H1 (cell line): ENCODE measurements around the gene RNASE7. TPM values are rescaled to one million over a fixed set of nuclear protein-coding genes. Genes with fewer than 3 reads are reported as not detected.

Experiments used
- CTCF ChIA-PET: fragments of 300-600 bp; sonication (Branson Sonifier 250); formaldehyde crosslinking; loops from one replicate; lab custom pipeline; 2021; ENCODE audit not compliant: partially characterized antibody; lab: Charles Lee
- POLR2A ChIA-PET: fragments of 300-600 bp; sonication (Branson Sonifier 250); formaldehyde crosslinking; loops from one replicate; lab custom pipeline; 2021; ENCODE audit warnings: inconsistent platforms; ENCODE audit not compliant: partially characterized antibody; lab: Charles Lee
- DNase-seq, 2 experiments: peaks; one replicate each; pipeline versions ENCODE4 v3.0.0 to v3.0.0-alpha.2; 2010 to 2022; ENCODE audit warnings: low spot score in 2 of 2, low read depth in 1 of 2, mixed read lengths in 1 of 2
- FAIRE-seq: peaks from 2 replicates; lab custom pipeline; 2011; peaks lifted over from hg19 to GRCh38; lab: Jason Lieb, UNC
- H2AFZ ChIP-seq: 2 replicates; pipeline ENCODE4 v1.8.1; 2012; ENCODE audit warnings: low read length, inconsistent platforms
- H2AK5ac ChIP-seq: 2 replicates; pipeline ENCODE4 v1.6.1; 2013; ENCODE audit warnings: low read depth, low read length
- H2BK120ac ChIP-seq: replicated peaks from 2 replicates; pipeline ENCODE3; 2013; ENCODE audit warnings: low read depth, low read length, inconsistent platforms
- H2BK12ac ChIP-seq: 2 replicates; pipeline ENCODE4 v1.6.1; 2013; ENCODE audit warnings: low read depth, low read length
- H2BK15ac ChIP-seq: 2 replicates; pipeline ENCODE4 v1.6.1; 2013; ENCODE audit warnings: low read length
- H2BK20ac ChIP-seq: 2 replicates; pipeline ENCODE4 v1.6.1; 2013; ENCODE audit warnings: low read length
- H2BK5ac ChIP-seq: 2 replicates; pipeline ENCODE4 v1.6.1; 2013; ENCODE audit warnings: low read depth, low read length
- H3K14ac ChIP-seq: 2 replicates; pipeline ENCODE4 v1.6.1; 2013; ENCODE audit warnings: inconsistent platforms; ENCODE audit not compliant: insufficient read length
- H3K18ac ChIP-seq: 2 replicates; pipeline ENCODE4 v1.6.1; 2013; ENCODE audit warnings: low read length; ENCODE audit errors: extremely low read depth
- H3K23ac ChIP-seq: 2 replicates; pipeline ENCODE4 v1.6.1; 2013; ENCODE audit warnings: inconsistent platforms; ENCODE audit not compliant: insufficient read length
- H3K23me2 ChIP-seq: 2 replicates; pipeline ENCODE4 v1.6.1; 2013; ENCODE audit warnings: low read depth, low read length
- H3K27ac ChIP-seq: 2 replicates; pipeline ENCODE4 v1.6.1; 2011; ENCODE audit warnings: low read depth, low read length, inconsistent platforms
- H3K27me3 ChIP-seq, 4 experiments: replicated peaks in 1 of 4; 1 replicate in 1 of 4; 2 replicates in 3 of 4; pipeline versions ENCODE4 v1.6.1 to v1.8.1; 2011 to 2013; ENCODE audit warnings: low read length in 3 of 4, mild to moderate bottlenecking in 3 of 4, inconsistent platforms in 2 of 4, mixed read lengths in 2 of 4, moderate library complexity in 1 of 4; ENCODE audit not compliant: control insufficient read depth in 3 of 4, insufficient read depth in 3 of 4; ENCODE audit errors: extremely low read depth in 1 of 4
- H3K36me3 ChIP-seq, 4 experiments: 2 replicates each; pipeline versions ENCODE4 v1.6.1 to v1.8.1; 2011 to 2013; ENCODE audit warnings: mild to moderate bottlenecking in 4 of 4, low read length in 3 of 4, moderate library complexity in 2 of 4, control low read depth in 1 of 4, inconsistent platforms in 1 of 4; ENCODE audit not compliant: insufficient read depth in 4 of 4, control insufficient read depth in 2 of 4
- H3K4ac ChIP-seq: replicated peaks from 2 replicates; pipeline ENCODE3; 2013; ENCODE audit warnings: low read length, low read depth, mixed read lengths, inconsistent platforms; ENCODE audit not compliant: insufficient read length
- H3K4me1 ChIP-seq, 4 experiments: replicated peaks in 1 of 4; 1 replicate in 1 of 4; 2 replicates in 3 of 4; pipeline versions ENCODE4 v1.6.1 to v1.8.1; 2011 to 2013; ENCODE audit warnings: low read length in 3 of 4, inconsistent platforms in 2 of 4, mixed read lengths in 1 of 4; ENCODE audit not compliant: insufficient read depth in 4 of 4, control insufficient read depth in 3 of 4
- H3K4me2 ChIP-seq, 2 experiments: 2 replicates each; pipeline versions ENCODE4 v1.6.1 to v1.8.1; 2011 to 2013; ENCODE audit warnings: low read depth in 2 of 2, low read length in 2 of 2, control low read depth in 1 of 2, inconsistent platforms in 1 of 2, mild to moderate bottlenecking in 1 of 2; ENCODE audit not compliant: insufficient read depth in 1 of 2
- H3K4me3 ChIP-seq, 4 experiments: fragments of 200-600, 300-600 bp in 1 of 4; sonication (generic), shearing (Covaris generic), sonication (Bioruptor Twin) in 1 of 4; 2 replicates each; pipeline versions ENCODE4 v1.5.1 to v1.8.1; 2011 to 2016; ENCODE audit warnings: low read length in 4 of 4, low read depth in 3 of 4, control low read depth in 2 of 4, inconsistent platforms in 2 of 4, mild to moderate bottlenecking in 2 of 4, mixed read lengths in 1 of 4, moderate library complexity in 1 of 4; ENCODE audit not compliant: insufficient read depth in 2 of 4; ENCODE audit errors: extremely low read depth in 1 of 4
- H3K56ac ChIP-seq: replicated peaks from 2 replicates; pipeline ENCODE3; 2013; ENCODE audit warnings: low read depth, mild to moderate bottlenecking, mixed read lengths, low read length, inconsistent platforms; ENCODE audit not compliant: insufficient read length
- H3K79me1 ChIP-seq: 2 replicates; pipeline ENCODE4 v1.6.1; 2013; ENCODE audit warnings: low read depth, low read length, control low read depth
- H3K79me2 ChIP-seq, 2 experiments: 2 replicates each; pipeline versions ENCODE4 v1.6.1 to v1.8.1; 2012 to 2013; ENCODE audit warnings: low read length in 2 of 2, mild to moderate bottlenecking in 2 of 2, inconsistent platforms in 1 of 2; ENCODE audit not compliant: insufficient read depth in 2 of 2, control insufficient read depth in 1 of 2
- H3K9ac ChIP-seq, 4 experiments: replicated peaks in 1 of 4; 1 replicate in 1 of 4; 2 replicates in 3 of 4; pipeline versions ENCODE4 v1.6.1 to v1.8.1; 2011 to 2013; ENCODE audit warnings: low read depth in 3 of 4, low read length in 3 of 4, control low read depth in 2 of 4, mild to moderate bottlenecking in 2 of 4, moderate library complexity in 2 of 4, inconsistent platforms in 1 of 4; ENCODE audit errors: extremely low read depth in 1 of 4
- H3K9me3 ChIP-seq, 2 experiments: 2 replicates each; pipeline versions ENCODE4 v1.6.1 to v1.8.1; 2012 to 2013; ENCODE audit warnings: mild to moderate bottlenecking in 2 of 2, moderate library complexity in 2 of 2, control low read depth in 1 of 2, inconsistent platforms in 1 of 2, low read depth in 1 of 2, low read length in 1 of 2, mixed read lengths in 1 of 2; ENCODE audit not compliant: insufficient read depth in 2 of 2
- H4K20me1 ChIP-seq, 2 experiments: replicated peaks in 1 of 2; 2 replicates each; pipeline versions ENCODE3 to v1.8.1; 2011 to 2013; ENCODE audit warnings: inconsistent platforms in 2 of 2, low read length in 2 of 2, mild to moderate bottlenecking in 1 of 2; ENCODE audit not compliant: insufficient read depth in 2 of 2, control insufficient read depth in 1 of 2
- H4K5ac ChIP-seq: 2 replicates; pipeline ENCODE4 v1.6.1; 2013; ENCODE audit warnings: low read length, low read depth, mixed read lengths, inconsistent platforms; ENCODE audit not compliant: insufficient read length
- H4K8ac ChIP-seq: 2 replicates; pipeline ENCODE4 v1.8.0; 2013; ENCODE audit warnings: mild to moderate bottlenecking, moderate library complexity, low read length, inconsistent platforms; ENCODE audit not compliant: insufficient read depth; ENCODE audit errors: extremely low read depth
- H4K91ac ChIP-seq: replicated peaks from 2 replicates; pipeline ENCODE3; 2013; ENCODE audit warnings: low read length, mixed read lengths, inconsistent platforms; ENCODE audit not compliant: insufficient read length
- EGR1 ChIP-seq: IDR thresholded peaks from 2 replicates; pipeline ENCODE4 v1.6.1; 2011; ENCODE audit warnings: low read depth, low read length, borderline replicate concordance
- HDAC2 ChIP-seq, 2 experiments: fragments of 300-600 bp in 1 of 2; sonication (generic) in 1 of 2; IDR thresholded peaks; 2 replicates each; pipeline ENCODE4 v1.6.1; 2011 to 2012; ENCODE audit warnings: low read depth in 2 of 2, low read length in 2 of 2, mild to moderate bottlenecking in 2 of 2, moderate library complexity in 2 of 2, borderline replicate concordance in 1 of 2, inconsistent platforms in 1 of 2
- TCF12 ChIP-seq: IDR thresholded peaks from 2 replicates; pipeline ENCODE4 v1.6.1; 2011; ENCODE audit warnings: low read depth, mild to moderate bottlenecking, low read length
- YY1 ChIP-seq: IDR thresholded peaks from 2 replicates; pipeline ENCODE4 v1.6.1; 2011; ENCODE audit warnings: low read depth, mild to moderate bottlenecking, low read length
- WGBS, 2 experiments: shearing (Covaris generic) in 1 of 2; methylation state at CpG; one replicate each; pipeline versions ENCODE4 v1.1.6 to v1.1.7; 2013 to 2015; ENCODE audit warnings: low lambda C conversion rate in 2 of 2, mixed read lengths in 2 of 2, inconsistent platforms in 1 of 2, low coverage in 1 of 2, missing lambda C conversion rate in 1 of 2; ENCODE audit not compliant: insufficient replicate concordance in 2 of 2, insufficient coverage in 1 of 2, insufficient read length in 1 of 2; ENCODE audit errors: extremely low coverage in 1 of 2, missing lambda C conversion rate in 1 of 2; 5-methylcytosine and 5-hydroxymethylcytosine counted together
- polyA plus RNA-seq, 7 experiments: library from polyadenylated mRNA; depleted of rRNA in 3 of 7; stranded (reverse) in 5 of 7; unstranded in 2 of 7; fragments of >200 nt in 5 of 7; fragments of 200-250 nt in 2 of 7; gene quantifications; 1 replicate in 5 of 7; 2 replicates in 1 of 7; 4 replicates in 1 of 7; pipeline versions ENCODE4 v1.2.1 to v1.2.3, GENCODE V29; 2011 to 2013; ENCODE audit warnings: missing spikeins in 2 of 7, mixed read lengths in 2 of 7
- total RNA-seq: library from RNA; stranded (reverse); fragmentation: NEBNext Ultra II Directional; extraction: Animal tissue kit (Norgen Biotek cat#: 25700); gene quantifications from 2 replicates; pipeline ENCODE4 v1.2.1, GENCODE V29; 2021

RNASE7 gene
- total and polyA plus RNA-seq, 2 of the 8 experiments (the other 6 are each of a cell fraction or from before 2014, with no cell fraction given): not detected

- Histone ChIP-seq H3K9me3 (no peaks in the 10 kb centered on the region), H3K18ac (no peak overlapping the region), H2BK5ac (no peak overlapping the region), H2AFZ (no peak overlapping the region), H3K36me3 (no peaks in the 10 kb centered on the region), H2AK5ac (no peak overlapping the region), H3K23ac (no peak overlapping the region), H3K4ac (no peak overlapping the region), H2BK15ac (no peak overlapping the region), H3K4me1 (peaks cover 0 to under 1% (median 0%) of the 10 kb centered on the region in 4 experiments; a peak in 1 of 7 replicates), H3K79me1 (no peaks in the 10 kb centered on the region), H2BK120ac (no peak overlapping the region), H3K9ac (no peak overlapping the region), H3K27ac (no peak overlapping the region), H4K20me1 (no peaks in the 10 kb centered on the region), H4K8ac (no peak overlapping the region), H3K23me2 (no peaks in the 10 kb centered on the region), H3K27me3 (no peaks in the 10 kb centered on the region), H3K56ac (no peak overlapping the region), H3K14ac (no peak overlapping the region), H4K91ac (no peak overlapping the region), H2BK12ac (no peak overlapping the region), H3K79me2 (no peaks in the 10 kb centered on the region), H3K4me2 (no peak overlapping the region), H3K4me3 (no peak overlapping the region), H4K5ac (no peak overlapping the region), H2BK20ac (no peak overlapping the region)
- FAIRE-seq (no peak), DNase-seq (no peak)
- ChIA-PET POLR2A (interaction anchor here (1.3 kb wide), 1 partner anchor 10 kb away, joined by 3 read pairs; no protein-coding TSS in a partner anchor), CTCF (interaction anchor here (0.9 to 3.7 kb wide), 7 partner anchors 10 to 78 kb away, joined by 3 to 28 read pairs (median 7); no protein-coding TSS in a partner anchor)
- 82% methylated on average over 3 of the region's 3 CpGs; no CpG with 5 or more reads in 1 of the 2 experiments for WGBS, 2 experiments
- no peak for TF ChIP-seq EGR1
- no peak for TF ChIP-seq TCF12
- no peak for TF ChIP-seq HDAC2 (IDR thresholded peaks at IDR 0.05; ENCODE audit: borderline replicate concordance in 1 of 2, low read depth in 2 of 2, low read length in 2 of 2)
- TF ChIP-seq YY1: no peak
Observed at GRCh38 chr14:21049271-21049673, 7.1 kb downstream of the RNASE7 start.
